ENCODE measurements around the gene TMEM129.
A peak's percentile ranks its signal among the peaks of the same experiment; 100 is the strongest.

Gene TMEM129

GRCh38 chr4:1749826-1750225 lies 28.7 kb upstream of the TMEM129 start:
- DNase-seq (ENCODE audit: low read depth), result no peak
- H3K4me3 ChIP-seq (ENCODE audit: low read length), result no peak overlapping the region
- no peak for TF ChIP-seq CTCF (conservative IDR thresholded peaks at IDR 0.05; ENCODE audit: low read depth, low read length)

- H3K4me3 ChIP-seq (ENCODE audit: low read length), result no peak overlapping the region
- no peak for TF ChIP-seq CTCF (conservative IDR thresholded peaks at IDR 0.05; ENCODE audit: low read depth, low read length)
- DNase-seq (ENCODE audit: low read depth), result no peak
Observed at GRCh38 chr4:1749370-1749769, 28.2 kb upstream of the TMEM129 start.

GRCh38 chr4:1748465-1748995 lies 27.4 kb upstream of the TMEM129 start:
- H3K4me3 ChIP-seq (ENCODE audit: low read length), result no peak overlapping the region
- DNase-seq (ENCODE audit: low read depth), result no peak
- TF ChIP-seq CTCF (conservative IDR thresholded peaks at IDR 0.05; ENCODE audit: low read depth, low read length), result peak; percentile 79

GRCh38 chr4:1747603-1747967 lies 26.5 kb upstream of the TMEM129 start:
- no peak overlapping the region for H3K4me3 ChIP-seq (ENCODE audit: low read length)
- TF ChIP-seq CTCF (conservative IDR thresholded peaks at IDR 0.05; ENCODE audit: low read depth, low read length), result no peak
- no peak for DNase-seq (ENCODE audit: low read depth)

- no peak for TF ChIP-seq CTCF (conservative IDR thresholded peaks at IDR 0.05; ENCODE audit: low read depth, low read length)
- H3K4me3 ChIP-seq (ENCODE audit: low read length), result no peak overlapping the region
- no peak for DNase-seq (ENCODE audit: low read depth)
Observed at GRCh38 chr4:1746919-1747602, 25.9 kb upstream of the TMEM129 start.

GRCh38 chr4:1746265-1746691 lies 25.2 kb upstream of the TMEM129 start:
- H3K4me3 ChIP-seq (ENCODE audit: low read length), result no peak overlapping the region
- peak; percentile 93 for TF ChIP-seq CTCF (conservative IDR thresholded peaks at IDR 0.05; ENCODE audit: low read depth, low read length)
- DNase-seq (ENCODE audit: low read depth), result no peak

GRCh38 chr4:1745697-1746096 lies 24.6 kb upstream of the TMEM129 start:
- no peak for DNase-seq (ENCODE audit: low read depth)
- no peak overlapping the region for H3K4me3 ChIP-seq (ENCODE audit: low read length)
- TF ChIP-seq CTCF (conservative IDR thresholded peaks at IDR 0.05; ENCODE audit: low read depth, low read length), result no peak
